A673 (cell line): Measurements from ENCODE around the gene SLC17A3.

Experiments
- CTCF ChIP-seq: fragments of 300-800, 200-600 bp; sonication (generic); conservative IDR thresholded peaks from 2 replicates; pipeline ENCODE4 v1.5.1; 2017; ENCODE audit warnings: low read depth, mild to moderate bottlenecking, antibody characterized with exemption, low read length, moderate library complexity, mixed read lengths
- EZH2 ChIP-seq: fragments of 200-600 bp; sonication (generic); IDR thresholded peaks from 2 replicates; pipeline ENCODE4 v1.6.1; 2017; ENCODE audit warnings: borderline replicate concordance, low read depth, mild to moderate bottlenecking, mixed read lengths, antibody characterized with exemption, low read length; ENCODE audit not compliant: poor library complexity, severe bottlenecking

- TF ChIP-seq CTCF = no peak
- no peak for TF ChIP-seq EZH2
Observed at GRCh38 chr6:25907475-25908014, 33.5 kb upstream of the SLC17A3 start.
